ENCODE data around the gene DLX5. TPM values are rescaled to one million over a fixed set of nuclear protein-coding genes. Genes with fewer than 3 reads are reported as not detected.
A peak's percentile ranks its signal among the peaks of the same experiment; 100 is the strongest.
"Not testable (repeated sequence)": the region's sequence is repeated elsewhere in the genome, so short reads cannot be mapped to it uniquely, and the experiment has no call there.

DLX5 gene
- total RNA-seq = not detected

DNA sequence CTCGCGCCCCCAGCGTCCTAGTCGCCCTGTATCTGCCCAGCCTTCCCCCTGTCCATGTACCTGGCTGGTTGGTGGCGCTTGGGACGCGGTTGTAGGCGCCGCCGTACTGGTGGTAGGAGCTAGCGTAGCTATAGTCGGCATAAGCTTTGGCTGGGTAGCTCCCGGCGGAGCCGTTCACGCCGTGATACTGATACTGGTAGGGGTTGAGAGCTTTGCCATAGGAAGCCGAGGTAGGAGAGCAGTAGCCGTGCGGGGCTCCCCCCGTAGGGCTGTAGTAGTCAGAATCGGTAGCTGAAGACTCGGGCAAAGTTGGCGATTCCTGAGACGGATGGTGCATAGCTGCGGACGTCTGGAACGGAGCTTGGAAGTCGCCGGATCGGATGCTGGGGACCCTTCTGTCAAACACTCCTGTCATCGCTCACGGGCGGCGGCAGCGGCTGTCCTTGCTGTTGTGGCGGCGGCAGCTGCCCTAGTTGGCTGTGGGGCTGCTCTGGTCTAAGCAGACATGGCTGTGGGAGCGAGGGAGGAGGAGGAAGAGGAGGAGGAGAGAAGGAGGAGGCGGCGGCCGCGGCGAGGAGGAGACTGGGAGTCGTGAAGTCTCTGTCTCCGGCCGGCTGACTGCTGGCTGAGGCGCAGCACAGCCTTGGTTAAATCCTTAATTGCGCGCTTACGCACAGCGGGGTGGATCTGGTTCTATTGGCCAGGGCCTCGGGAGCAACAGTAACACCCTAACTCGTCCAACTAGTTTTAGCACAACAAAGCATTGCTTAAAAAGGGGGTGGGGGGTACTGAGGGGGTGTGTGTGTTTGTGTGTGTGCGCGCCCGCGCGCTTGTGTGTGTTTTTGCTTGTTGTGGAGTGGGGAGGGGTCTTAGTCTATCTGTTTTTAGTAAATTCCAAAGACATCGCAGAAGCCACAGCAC is at the start of gene DLX5:
Gene DLX5, minus strand, starts transcription at position 623 of the 921 bp plus-strand sequence. Its CDS starts 208 bp downstream, at position 415.
- peaks cover 13 to 16% of the 10 kb centered on the region in 2 donors for H3K4me1 ChIP-seq
- H3K36me3 ChIP-seq = no peaks in the 10 kb centered on the region
- TF ChIP-seq, protein P1, sequence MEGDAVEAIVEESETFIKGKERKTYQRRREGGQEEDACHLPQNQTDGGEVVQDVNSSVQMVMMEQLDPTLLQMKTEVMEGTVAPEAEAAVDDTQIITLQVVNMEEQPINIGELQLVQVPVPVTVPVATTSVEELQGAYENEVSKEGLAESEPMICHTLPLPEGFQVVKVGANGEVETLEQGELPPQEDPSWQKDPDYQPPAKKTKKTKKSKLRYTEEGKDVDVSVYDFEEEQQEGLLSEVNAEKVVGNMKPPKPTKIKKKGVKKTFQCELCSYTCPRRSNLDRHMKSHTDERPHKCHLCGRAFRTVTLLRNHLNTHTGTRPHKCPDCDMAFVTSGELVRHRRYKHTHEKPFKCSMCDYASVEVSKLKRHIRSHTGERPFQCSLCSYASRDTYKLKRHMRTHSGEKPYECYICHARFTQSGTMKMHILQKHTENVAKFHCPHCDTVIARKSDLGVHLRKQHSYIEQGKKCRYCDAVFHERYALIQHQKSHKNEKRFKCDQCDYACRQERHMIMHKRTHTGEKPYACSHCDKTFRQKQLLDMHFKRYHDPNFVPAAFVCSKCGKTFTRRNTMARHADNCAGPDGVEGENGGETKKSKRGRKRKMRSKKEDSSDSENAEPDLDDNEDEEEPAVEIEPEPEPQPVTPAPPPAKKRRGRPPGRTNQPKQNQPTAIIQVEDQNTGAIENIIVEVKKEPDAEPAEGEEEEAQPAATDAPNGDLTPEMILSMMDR (IDR thresholded peaks at IDR 0.05) = no peak
- no peak within 1 kb of the TSS for H3K27ac ChIP-seq
- DNase-seq (ENCODE audit: low spot score in 2 of 2) = no peak
- peak within 1 kb of the TSS; percentile 41 to 44 for H3K4me3 ChIP-seq
- intact Hi-C loops (cut with DNase I) = loop anchor here (5.0 to 10.0 kb wide), 5 partner anchors 37 to 1300 kb away; partner anchors contain the start of genes SEM1 and SLC25A13
- H3K27me3 ChIP-seq = peaks cover 15% of the 10 kb centered on the region
- no peaks in the 10 kb centered on the region for H3K9me3 ChIP-seq

DNA sequence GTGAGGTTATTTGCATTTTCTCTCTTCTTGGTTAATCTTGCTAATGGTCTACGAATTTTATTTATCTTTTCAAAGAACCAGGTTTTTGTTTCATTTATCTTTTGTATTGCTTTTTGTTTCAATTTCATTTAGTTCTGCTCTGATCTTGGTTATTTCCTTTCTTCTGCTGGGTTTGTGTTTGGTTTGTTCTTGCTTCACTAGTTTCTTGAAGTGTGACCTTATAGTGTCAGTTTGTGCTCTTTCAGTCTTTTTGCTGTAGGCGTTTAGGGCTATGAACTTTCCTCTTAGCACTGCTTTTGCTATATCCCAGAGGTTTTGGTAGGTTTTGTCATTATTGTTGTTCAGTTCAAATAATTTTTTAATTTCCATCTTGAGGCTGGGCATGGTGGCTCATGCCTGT is 47.4 kb upstream of the DLX5 start:
- H3K27me3 ChIP-seq; H3K4me3 ChIP-seq; H3K4me1 ChIP-seq; H3K36me3 ChIP-seq; intact Hi-C loops (cut with DNase I); DNase-seq (ENCODE audit: low spot score in 2 of 2); H3K27ac ChIP-seq; H3K9me3 ChIP-seq: not testable (repeated sequence)

DNA sequence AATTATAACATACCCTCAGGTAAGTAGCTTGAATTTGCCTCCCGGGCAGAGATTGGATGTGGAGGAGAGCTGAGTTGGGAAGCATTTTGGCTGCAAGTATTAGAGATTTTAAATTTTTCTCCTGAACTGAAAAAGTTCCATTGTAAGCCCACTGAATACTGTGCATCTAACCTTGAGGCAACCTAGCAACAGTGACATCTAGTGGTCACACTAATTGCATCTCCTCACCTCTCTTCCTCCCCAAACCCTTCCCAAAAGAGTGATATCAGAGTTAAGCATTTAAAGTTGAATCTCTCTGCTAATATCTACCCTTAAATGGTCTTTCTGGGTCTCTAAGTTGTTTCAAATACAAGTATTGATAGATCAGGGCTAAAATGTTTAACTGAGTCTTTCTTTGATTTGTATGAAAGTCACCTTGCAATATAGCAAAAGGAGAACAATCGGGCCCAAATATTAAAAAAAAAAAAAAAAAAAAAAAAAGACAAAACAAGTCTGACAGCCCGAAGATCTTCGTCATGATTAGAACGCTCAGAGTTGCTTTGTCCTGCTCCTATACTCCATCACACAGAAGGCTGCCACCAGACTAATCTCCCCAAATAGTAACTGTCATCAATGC is 40.4 kb upstream of the DLX5 start:
- intact Hi-C loops (cut with DNase I) = loop anchor here (10.0 kb wide), 1 partner anchor 1150 kb away; no protein-coding TSS in a partner anchor
- H3K27ac ChIP-seq = no peak overlapping the region
- H3K36me3 ChIP-seq = no peaks in the 10 kb centered on the region
- no peak for DNase-seq (ENCODE audit: low spot score in 2 of 2)
- H3K27me3 ChIP-seq = no peaks in the 10 kb centered on the region
- no peak overlapping the region for H3K4me3 ChIP-seq
- TF ChIP-seq, protein P1 (IDR thresholded peaks at IDR 0.05) = peak; percentile 9 to 66 (median 62)
- no peaks in the 10 kb centered on the region for H3K9me3 ChIP-seq
- H3K4me1 ChIP-seq = no peaks in the 10 kb centered on the region

DNA sequence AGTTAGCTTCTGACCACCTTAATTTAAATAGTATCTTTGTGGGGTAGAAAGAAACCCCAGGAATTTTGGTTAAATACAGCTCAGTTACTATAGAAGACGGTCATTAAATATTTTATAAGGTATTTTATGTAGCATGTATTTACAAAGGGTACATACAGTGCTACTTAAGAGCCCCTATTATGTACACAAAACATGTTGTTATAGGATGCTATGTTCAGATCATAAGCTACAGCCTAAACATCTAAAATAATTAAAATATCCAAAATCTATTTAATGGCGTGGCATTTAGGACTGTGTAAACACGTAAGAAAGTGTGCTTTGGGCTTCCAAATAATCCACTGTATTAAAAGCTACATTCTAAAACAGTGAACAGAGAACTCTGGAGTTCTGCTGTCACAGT is 39.4 kb upstream of the DLX5 start:
- TF ChIP-seq, protein P1 (IDR thresholded peaks at IDR 0.05) = no peak
- Histone ChIP-seq H3K4me3 (no peak overlapping the region), H3K4me1 (no peaks in the 10 kb centered on the region), H3K27ac (no peak overlapping the region), H3K27me3 (no peaks in the 10 kb centered on the region), H3K36me3 (no peaks in the 10 kb centered on the region), H3K9me3 (peaks cover 0 to 1% of the 10 kb centered on the region in 2 donors)
- intact Hi-C loops (cut with DNase I) = loop anchor here (10.0 kb wide), 1 partner anchor 1149 kb away; no protein-coding TSS in a partner anchor
- no peak for DNase-seq (ENCODE audit: low spot score in 2 of 2)

DNA sequence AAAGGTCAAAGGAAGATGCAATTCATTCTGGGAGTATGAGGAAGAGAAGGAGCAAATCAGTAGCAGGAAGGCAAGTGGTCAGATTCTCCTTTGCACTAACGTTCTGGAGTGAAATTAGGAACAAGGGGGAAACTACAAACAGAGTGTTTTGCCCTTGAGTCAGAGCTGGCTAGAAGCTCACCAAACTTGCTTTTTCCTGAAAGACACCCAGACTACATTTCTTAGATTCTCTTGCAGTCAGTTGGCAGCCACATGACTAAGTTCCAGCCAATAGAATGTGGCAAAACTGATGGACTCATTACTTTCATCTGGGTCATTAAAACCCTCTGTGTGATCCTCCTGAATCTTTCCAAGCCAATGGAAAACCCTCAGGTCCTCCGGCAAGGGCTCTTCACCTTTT is 18.6 kb upstream of the DLX5 start:
- intact Hi-C loops (cut with DNase I) = no loop called here
- Histone ChIP-seq H3K4me3 (no peak overlapping the region), H3K27me3 (no peaks in the 10 kb centered on the region), H3K36me3 (no peaks in the 10 kb centered on the region), H3K27ac (no peak overlapping the region), H3K9me3 (no peaks in the 10 kb centered on the region), H3K4me1 (no peaks in the 10 kb centered on the region)
- TF ChIP-seq, protein P1 (IDR thresholded peaks at IDR 0.05) = no peak
- DNase-seq (ENCODE audit: low spot score in 2 of 2) = no peak

All from ascending aorta (tissue), 2 donors.